ENCODE measurements around the gene ITGA3.

DNA sequence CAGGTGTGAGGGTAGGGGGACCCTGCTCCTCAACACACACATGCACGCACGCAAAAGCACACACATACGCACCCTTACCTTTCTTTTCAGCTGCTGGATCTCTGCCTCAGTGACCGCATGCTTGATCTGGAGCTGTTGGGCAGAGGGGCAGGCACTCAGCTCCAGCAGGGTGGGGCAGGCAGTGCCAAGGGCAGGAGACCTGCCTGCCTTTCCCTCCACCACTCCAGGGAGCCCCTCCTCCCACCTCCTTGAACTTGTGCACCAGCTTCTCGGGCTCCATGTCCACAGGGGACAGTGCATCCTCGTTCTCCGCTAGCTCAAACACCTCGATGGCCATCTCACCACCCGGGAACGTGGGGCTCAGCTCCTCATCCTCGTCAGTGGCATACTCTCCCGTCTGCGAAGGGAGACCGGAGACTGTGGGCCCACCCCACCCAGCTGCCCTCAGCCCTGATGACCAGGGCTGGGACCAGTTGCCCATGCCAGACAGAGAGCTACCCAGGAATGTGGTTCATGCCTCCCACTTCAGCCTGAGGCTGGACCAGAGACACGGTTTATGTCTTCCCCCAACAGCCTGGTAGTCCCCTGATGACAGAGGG is 83.4 kb downstream of the ITGA3 start:
- TF ChIP-seq, protein P1, sequence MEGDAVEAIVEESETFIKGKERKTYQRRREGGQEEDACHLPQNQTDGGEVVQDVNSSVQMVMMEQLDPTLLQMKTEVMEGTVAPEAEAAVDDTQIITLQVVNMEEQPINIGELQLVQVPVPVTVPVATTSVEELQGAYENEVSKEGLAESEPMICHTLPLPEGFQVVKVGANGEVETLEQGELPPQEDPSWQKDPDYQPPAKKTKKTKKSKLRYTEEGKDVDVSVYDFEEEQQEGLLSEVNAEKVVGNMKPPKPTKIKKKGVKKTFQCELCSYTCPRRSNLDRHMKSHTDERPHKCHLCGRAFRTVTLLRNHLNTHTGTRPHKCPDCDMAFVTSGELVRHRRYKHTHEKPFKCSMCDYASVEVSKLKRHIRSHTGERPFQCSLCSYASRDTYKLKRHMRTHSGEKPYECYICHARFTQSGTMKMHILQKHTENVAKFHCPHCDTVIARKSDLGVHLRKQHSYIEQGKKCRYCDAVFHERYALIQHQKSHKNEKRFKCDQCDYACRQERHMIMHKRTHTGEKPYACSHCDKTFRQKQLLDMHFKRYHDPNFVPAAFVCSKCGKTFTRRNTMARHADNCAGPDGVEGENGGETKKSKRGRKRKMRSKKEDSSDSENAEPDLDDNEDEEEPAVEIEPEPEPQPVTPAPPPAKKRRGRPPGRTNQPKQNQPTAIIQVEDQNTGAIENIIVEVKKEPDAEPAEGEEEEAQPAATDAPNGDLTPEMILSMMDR (conservative IDR thresholded peaks at IDR 0.05 in 1 of 2, IDR thresholded peaks at IDR 0.05 in 1 of 2; ENCODE audit: extremely low read depth in 1 of 2, insufficient read depth in 1 of 2, low read depth in 1 of 2, low read length in 2 of 2): no peak
- no peak for TF ChIP-seq EZH2 (IDR thresholded peaks at IDR 0.05; ENCODE audit: borderline replicate concordance, low read length)

All from mammary epithelial cell (primary cell).